Fibroblast of skin of right biceps (primary cell): Measurements from ENCODE around the gene KL.
A peak's percentile ranks its signal among the peaks of the same experiment; 100 is the strongest.

ENCODE experiments used
- DNase-seq: peaks from one replicate; pipeline ENCODE4 v3.0.0-alpha.2; 2013

Gene KL

GRCh38 chr13:33087091-33087490 is 70.9 kb downstream of the KL start:
- DNase-seq: no peak

- no peak for DNase-seq
These were observed 71.6 kb downstream of the KL start for GRCh38 chr13:33087790-33088189.

GRCh38 chr13:33089311-33089710 is 73.1 kb downstream of the KL start:
- no peak for DNase-seq

- DNase-seq: no peak
These were observed 74.7 kb downstream of the KL start for GRCh38 chr13:33090755-33091414.

- DNase-seq: no peak
These were observed 75.2 kb downstream of the KL start for GRCh38 chr13:33091415-33091774.

GRCh38 chr13:33092073-33092987 is 76.1 kb downstream of the KL start:
- no peak for DNase-seq

GRCh38 chr13:33096886-33097605 is 80.8 kb downstream of the KL start:
- no peak for DNase-seq

- no peak for DNase-seq
These were observed 83.6 kb downstream of the KL start for GRCh38 chr13:33099860-33100259.

- DNase-seq: peak; percentile 40
These were observed 84.7 kb downstream of the KL start for GRCh38 chr13:33100886-33101285.

GRCh38 chr13:33101835-33102234 is 85.6 kb downstream of the KL start:
- no peak for DNase-seq

- no peak for DNase-seq
These were observed 87.2 kb downstream of the KL start for GRCh38 chr13:33103457-33103856.

- DNase-seq: no peak
These were observed 89.3 kb downstream of the KL start for GRCh38 chr13:33105387-33106005.

- DNase-seq: peak; percentile 12
These were observed 90.6 kb downstream of the KL start for GRCh38 chr13:33106656-33107360.

- no peak for DNase-seq
These were observed 91.1 kb downstream of the KL start for GRCh38 chr13:33107361-33107760.

- DNase-seq: peak; percentile 72
These were observed 92.4 kb downstream of the KL start for GRCh38 chr13:33108620-33109019.

GRCh38 chr13:33109271-33109697 is 93.1 kb downstream of the KL start:
- peak; percentile 18 for DNase-seq

- no peak for DNase-seq
These were observed 93.6 kb downstream of the KL start for GRCh38 chr13:33109801-33110200.

- DNase-seq: no peak
These were observed 94.1 kb downstream of the KL start for GRCh38 chr13:33110386-33110712.

- peak; percentile 29 for DNase-seq
These were observed 94.6 kb downstream of the KL start for GRCh38 chr13:33110713-33111413.

GRCh38 chr13:33111414-33112110 is 95.3 kb downstream of the KL start:
- DNase-seq: peak; percentile 74

GRCh38 chr13:33112766-33113165 is 96.5 kb downstream of the KL start:
- peak; percentile 11 for DNase-seq
